Activated T-cell treated with anti-CD3 and anti-CD28 coated beads for 1 hour (primary cell): ENCODE measurements around the gene ZNF112.

Experiments used
- DNase-seq: peaks from one replicate; pipeline ENCODE4 v3.0.0-alpha.2; 2020; ENCODE audit warnings: low read depth

Gene ZNF112

DNA sequence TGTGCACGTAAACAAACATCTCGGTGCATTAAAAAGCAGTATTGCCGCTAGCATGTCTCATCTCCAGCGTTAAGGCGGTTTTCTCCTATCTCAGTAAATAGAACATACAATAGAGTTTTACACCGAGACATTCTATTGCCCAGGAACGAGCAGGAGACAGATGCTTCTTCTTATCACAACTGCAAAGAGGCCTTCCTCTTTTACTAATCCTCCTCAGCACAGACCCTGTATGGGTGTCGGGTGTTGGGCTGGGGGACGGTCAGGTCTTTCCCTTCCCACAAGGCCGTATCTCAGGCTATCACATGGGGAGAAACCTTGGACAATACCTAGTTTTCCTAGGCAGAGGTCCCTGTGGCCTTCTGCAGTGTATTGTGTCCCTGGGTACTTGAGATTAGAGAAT lies 75.6 kb downstream of the ZNF112 start:
- DNase-seq, result no peak

DNA sequence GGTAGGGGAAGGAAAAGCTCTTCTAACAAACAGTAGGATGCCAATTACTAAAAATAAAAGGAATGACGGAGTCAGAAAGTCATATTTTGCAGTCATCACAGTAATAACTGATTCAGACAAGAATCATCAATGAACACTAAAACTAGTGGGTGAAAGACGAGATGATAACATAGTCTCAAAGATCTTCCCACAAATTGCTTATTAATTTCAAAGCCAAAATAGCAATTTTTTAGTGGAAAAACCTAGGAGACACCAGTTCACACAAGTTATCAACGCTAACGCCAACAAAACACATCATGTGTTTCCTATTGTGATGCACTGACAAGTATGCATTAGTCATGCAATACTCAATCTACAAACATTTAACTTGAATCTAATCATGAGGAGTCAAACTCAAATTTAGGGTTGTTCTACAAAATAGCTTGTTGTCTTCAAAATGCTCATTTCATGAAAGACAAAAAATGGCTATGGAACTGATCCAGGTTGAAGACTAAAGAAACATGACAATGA lies 78.2 kb downstream of the ZNF112 start:
- no peak for DNase-seq

DNA sequence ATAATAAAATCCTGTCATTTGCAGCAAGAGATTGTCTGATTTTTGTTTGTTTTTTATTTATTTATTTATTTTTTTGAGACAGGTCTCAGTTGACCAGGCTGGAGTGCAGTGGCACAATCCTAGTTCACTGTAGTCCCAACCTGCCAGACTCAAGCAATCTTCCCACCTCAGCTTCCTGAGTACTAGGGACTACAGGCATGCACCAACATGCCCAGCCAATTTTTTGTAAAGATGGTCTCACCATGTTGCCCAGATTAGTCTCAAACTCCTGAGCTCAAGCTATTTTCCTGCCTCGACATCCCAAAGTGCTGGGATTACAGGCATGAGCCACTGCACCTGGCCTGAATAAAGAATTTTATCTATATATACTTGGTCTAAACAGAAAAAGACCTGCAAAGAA lies 79.1 kb downstream of the ZNF112 start:
- DNase-seq, result no peak
